ENCODE results near the gene NRDC. TPM values are rescaled to one million over a fixed set of nuclear protein-coding genes. Genes with fewer than 3 reads are reported as not detected.
A peak's percentile ranks its signal among the peaks of the same experiment; 100 is the strongest.

The NRDC gene
- total RNA-seq, 1 experiment from 2014 or later, result 147 TPM

DNA sequence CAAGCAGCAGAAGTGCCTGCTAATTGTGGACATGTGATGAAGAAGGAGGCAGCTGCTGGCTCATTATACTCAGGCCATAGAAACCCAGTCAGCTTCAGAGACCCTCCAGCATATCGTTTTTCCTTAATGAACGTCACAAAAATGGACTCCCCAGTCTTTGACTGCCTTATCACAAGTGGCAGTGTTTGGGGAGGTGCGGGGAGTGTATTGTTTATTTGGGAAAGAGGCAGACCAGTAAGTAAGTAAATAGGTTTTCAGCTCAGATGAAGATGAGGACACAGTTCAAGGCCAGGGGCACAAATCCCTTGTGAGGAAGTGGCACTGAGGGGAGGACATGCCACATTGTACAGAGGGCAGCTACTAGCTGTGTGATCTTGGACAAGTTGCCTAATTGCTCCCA, 43.5 kb upstream of the NRDC start:
- Histone ChIP-seq H3K27ac (ENCODE audit: insufficient read length, low read depth, low read length) (no peak overlapping the region), H2BK5ac (ENCODE audit: insufficient read length, low read length) (no peak overlapping the region), H3K23ac (ENCODE audit: insufficient read length, low read depth, low read length) (no peak overlapping the region), H3T11ph (ENCODE audit: low read length) (no peak overlapping the region), H4K20me1 (ENCODE audit: control insufficient read depth, insufficient read depth, insufficient read length) (no peaks in the 10 kb centered on the region), H4K5ac (ENCODE audit: insufficient read length, low read depth, low read length) (no peak overlapping the region), H3K27me3 (ENCODE audit: insufficient read depth, low read length) (no peaks in the 10 kb centered on the region), H2AK5ac (ENCODE audit: insufficient read length, low read length) (no peak overlapping the region), H3K9ac (ENCODE audit: extremely low read depth, insufficient read length, low read length) (no peak overlapping the region), H4K8ac (replicated peaks; ENCODE audit: insufficient read length, low read depth, low read length) (no peak overlapping the region), H3K56ac (ENCODE audit: insufficient read length, low read depth, low read length) (no peak overlapping the region), H3K9me3 (ENCODE audit: control insufficient read depth, low read depth, low read length) (no peaks in the 10 kb centered on the region), H3K79me2 (ENCODE audit: insufficient read depth, low read length) (no peaks in the 10 kb centered on the region), H2BK12ac (ENCODE audit: insufficient read length, low read depth, low read length) (no peak overlapping the region), H2AFZ (ENCODE audit: low read length) (no peak overlapping the region), H2BK120ac (ENCODE audit: low read depth, low read length, poor library complexity, severe bottlenecking) (no peak overlapping the region), H3K79me1 (ENCODE audit: insufficient read depth, low read depth, low read length, poor library complexity, severe bottlenecking) (no peaks in the 10 kb centered on the region), H3K18ac (ENCODE audit: insufficient read length, low read depth, low read length) (no peak overlapping the region), H2BK20ac (ENCODE audit: low read depth, low read length, poor library complexity, severe bottlenecking) (no peak overlapping the region), H3K23me2 (ENCODE audit: insufficient read length, low read depth, low read length, poor library complexity, severe bottlenecking) (no peaks in the 10 kb centered on the region), H3K14ac (ENCODE audit: insufficient read depth, low read length) (no peak overlapping the region), H3K4me1 (ENCODE audit: insufficient read depth, low read length) (no peaks in the 10 kb centered on the region), H2BK15ac (ENCODE audit: low read depth, low read length) (no peak overlapping the region), H4K91ac (ENCODE audit: insufficient read length, low read depth, low read length) (no peak overlapping the region), H3K4ac (ENCODE audit: low read depth, low read length) (no peak overlapping the region), H3K4me2 (ENCODE audit: insufficient read depth, insufficient read length, low read length) (no peak overlapping the region)
- Mint-ChIP-seq H3K4me3 (no peak overlapping the region), H3K27ac (peak overlapping the region in 1 of 3 experiments; percentile 8; a peak in 2 of 7 replicates), H3K27me3 (ENCODE audit: low read depth) (no peaks in the 10 kb centered on the region), H3K36me3 (ENCODE audit: insufficient read depth in 1 of 3, low read depth in 3 of 3) (peaks cover 4 to 23% (median 21%) of the 10 kb centered on the region in 3 experiments; a peak in 6 of 7 replicates), H3K9me3 (no peaks in the 10 kb centered on the region), H3K4me1 (peaks cover 5 to 13% of the 10 kb centered on the region in 2 experiments)
- no peak for DNase-seq
- TF ChIP-seq, protein P1, sequence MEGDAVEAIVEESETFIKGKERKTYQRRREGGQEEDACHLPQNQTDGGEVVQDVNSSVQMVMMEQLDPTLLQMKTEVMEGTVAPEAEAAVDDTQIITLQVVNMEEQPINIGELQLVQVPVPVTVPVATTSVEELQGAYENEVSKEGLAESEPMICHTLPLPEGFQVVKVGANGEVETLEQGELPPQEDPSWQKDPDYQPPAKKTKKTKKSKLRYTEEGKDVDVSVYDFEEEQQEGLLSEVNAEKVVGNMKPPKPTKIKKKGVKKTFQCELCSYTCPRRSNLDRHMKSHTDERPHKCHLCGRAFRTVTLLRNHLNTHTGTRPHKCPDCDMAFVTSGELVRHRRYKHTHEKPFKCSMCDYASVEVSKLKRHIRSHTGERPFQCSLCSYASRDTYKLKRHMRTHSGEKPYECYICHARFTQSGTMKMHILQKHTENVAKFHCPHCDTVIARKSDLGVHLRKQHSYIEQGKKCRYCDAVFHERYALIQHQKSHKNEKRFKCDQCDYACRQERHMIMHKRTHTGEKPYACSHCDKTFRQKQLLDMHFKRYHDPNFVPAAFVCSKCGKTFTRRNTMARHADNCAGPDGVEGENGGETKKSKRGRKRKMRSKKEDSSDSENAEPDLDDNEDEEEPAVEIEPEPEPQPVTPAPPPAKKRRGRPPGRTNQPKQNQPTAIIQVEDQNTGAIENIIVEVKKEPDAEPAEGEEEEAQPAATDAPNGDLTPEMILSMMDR (conservative IDR thresholded peaks at IDR 0.05), result no peak
- no CpG with 5 or more reads among the region's 3 CpGs for WGBS (ENCODE audit: extremely low coverage, insufficient read length, low lambda C conversion rate)

Measured in H9 (cell line).